BLaER1 (cell line): ENCODE results near the gene DAPP1.
"Not testable (repeated sequence)": the region's sequence is repeated elsewhere in the genome, so short reads cannot be mapped to it uniquely, and the experiment has no call there.

ENCODE experiments used
- H3K27ac ChIP-seq: shearing (Covaris generic); formaldehyde crosslinking; 2 replicates; pipeline ENCODE4 v1.8.1; 2022
- H3K27me3 ChIP-seq: shearing (Covaris generic); formaldehyde crosslinking; 2 replicates; pipeline ENCODE4 v1.8.1; 2022
- H3K36me3 ChIP-seq: shearing (Covaris generic); formaldehyde crosslinking; 2 replicates; pipeline ENCODE4 v1.8.1; 2022
- H3K4me1 ChIP-seq: shearing (Covaris generic); formaldehyde crosslinking; 2 replicates; pipeline ENCODE4 v1.8.1; 2022
- H3K4me2 ChIP-seq: shearing (Covaris generic); formaldehyde crosslinking; 2 replicates; pipeline ENCODE4 v1.8.1; 2022
- H3K4me3 ChIP-seq: shearing (Covaris generic); formaldehyde crosslinking; 2 replicates; pipeline ENCODE4 v1.8.1; 2022
- H3K9ac ChIP-seq: shearing (Covaris generic); formaldehyde crosslinking; 2 replicates; pipeline ENCODE4 v1.8.1; 2022
- H3K9me3 ChIP-seq: shearing (Covaris generic); formaldehyde crosslinking; 2 replicates; pipeline ENCODE4 v1.8.1; 2022
- H4K20me1 ChIP-seq: shearing (Covaris generic); formaldehyde crosslinking; 2 replicates; pipeline ENCODE4 v1.8.1; 2022
- Cebpa-rat ChIP-seq: shearing (Covaris generic); IDR thresholded peaks from 2 replicates; pipeline ENCODE4 v1.8.1; 2022

Gene DAPP1, protein sequence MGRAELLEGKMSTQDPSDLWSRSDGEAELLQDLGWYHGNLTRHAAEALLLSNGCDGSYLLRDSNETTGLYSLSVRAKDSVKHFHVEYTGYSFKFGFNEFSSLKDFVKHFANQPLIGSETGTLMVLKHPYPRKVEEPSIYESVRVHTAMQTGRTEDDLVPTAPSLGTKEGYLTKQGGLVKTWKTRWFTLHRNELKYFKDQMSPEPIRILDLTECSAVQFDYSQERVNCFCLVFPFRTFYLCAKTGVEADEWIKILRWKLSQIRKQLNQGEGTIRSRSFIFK

DNA sequence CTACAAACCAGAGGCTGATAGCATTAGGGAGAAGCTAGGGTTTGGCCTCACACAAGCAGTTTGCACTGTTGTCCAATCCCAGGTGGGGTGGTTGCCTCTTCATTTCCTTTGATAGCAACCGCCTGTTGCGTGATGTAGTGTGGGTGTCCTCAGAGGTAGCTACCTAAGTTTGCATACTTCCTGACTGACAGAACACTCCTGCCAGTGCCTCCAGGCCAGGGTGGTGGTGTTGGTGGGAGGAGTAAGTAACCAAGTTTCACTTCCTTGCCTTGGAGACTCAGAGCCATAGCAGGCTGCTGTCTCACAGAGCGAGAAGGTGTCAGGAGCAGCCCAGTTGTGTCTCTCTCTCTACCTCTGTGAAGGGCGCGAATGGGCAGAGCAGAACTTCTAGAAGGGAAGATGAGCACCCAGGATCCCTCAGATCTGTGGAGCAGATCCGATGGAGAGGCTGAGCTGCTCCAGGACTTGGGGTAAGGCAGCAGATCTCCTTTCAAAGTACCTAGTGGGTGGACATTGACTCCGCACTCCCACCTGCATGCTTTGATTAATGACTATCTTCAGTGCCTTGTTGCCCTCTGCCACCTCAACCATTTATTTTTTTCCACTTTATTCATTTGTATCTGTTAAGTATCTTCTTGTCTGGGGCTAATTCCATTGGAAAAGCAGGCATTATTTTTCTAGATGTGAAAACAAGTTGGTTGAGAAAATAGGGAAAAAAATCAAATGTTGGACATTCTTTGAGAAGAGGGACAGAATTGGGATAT is at the start of gene DAPP1:
DAPP1 (plus strand) TSS at position 283 of the 764 bp plus-strand sequence; CDS start at position 370, 87 bp downstream.
- Histone ChIP-seq H3K4me1 (peaks cover 25% of the 10 kb centered on the region), H4K20me1 (no peaks in the 10 kb centered on the region), H3K4me2 (peak within 1 kb of the TSS; percentile 50), H3K36me3 (no peaks in the 10 kb centered on the region), H3K27ac (0 out of 2 replicates have a peak within 1 kb of the TSS, but pooled peaks have one; percentile 9), H3K9me3 (no peaks in the 10 kb centered on the region), H3K4me3 (no peak within 1 kb of the TSS), H3K9ac (no peak within 1 kb of the TSS), H3K27me3 (no peaks in the 10 kb centered on the region)
- no peak for TF ChIP-seq Cebpa-rat

DNA sequence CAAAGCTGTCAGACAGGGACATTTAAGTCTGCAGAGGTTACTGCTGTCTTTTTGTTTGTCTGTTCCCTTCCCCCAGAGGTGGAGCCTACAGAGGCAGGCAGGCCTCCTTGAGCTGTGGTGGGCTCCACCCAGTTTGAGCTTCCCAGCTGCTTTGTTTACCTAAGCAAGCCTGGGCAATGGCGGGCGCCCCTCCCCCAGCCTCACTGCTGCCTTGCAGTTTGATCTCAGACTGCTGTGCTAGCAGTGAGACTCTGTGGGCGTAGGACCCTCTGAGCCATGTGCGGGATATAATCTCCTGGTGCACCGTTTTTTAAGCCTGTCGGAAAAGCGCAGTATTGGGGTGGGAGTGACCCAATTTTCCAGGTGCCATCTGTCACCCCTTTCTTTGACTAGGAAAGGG is 45.8 kb upstream of the DAPP1 start:
- H3K4me3 ChIP-seq, H3K4me2 ChIP-seq, H4K20me1 ChIP-seq, H3K27ac ChIP-seq, H3K9ac ChIP-seq, H3K27me3 ChIP-seq, H3K9me3 ChIP-seq, H3K36me3 ChIP-seq, H3K4me1 ChIP-seq: not testable (repeated sequence)

DNA sequence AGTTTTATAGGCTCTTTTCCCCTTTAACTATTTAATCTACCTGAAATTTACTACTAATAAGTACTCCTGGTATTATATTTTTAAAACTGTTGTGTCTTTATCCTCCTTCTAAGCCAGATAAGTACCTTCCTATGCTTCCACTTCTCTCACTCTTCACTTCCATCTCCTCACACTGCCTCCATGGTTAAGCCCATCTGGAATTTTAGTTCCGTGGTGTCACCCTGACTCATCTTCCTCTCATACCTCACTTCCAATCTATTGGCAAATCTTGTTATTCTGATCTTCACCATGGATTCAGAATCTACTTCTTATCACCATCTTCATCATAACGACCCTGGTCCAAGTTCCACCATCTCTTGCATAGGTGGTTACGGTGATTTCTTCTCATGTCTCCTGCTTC is 32.7 kb upstream of the DAPP1 start:
- no peaks in the 10 kb centered on the region for H3K9me3 ChIP-seq
- no peak overlapping the region for H3K4me2 ChIP-seq
- H3K4me1 ChIP-seq: no peaks in the 10 kb centered on the region
- TF ChIP-seq Cebpa-rat: no peak
- no peak overlapping the region for H3K4me3 ChIP-seq
- H3K27me3 ChIP-seq: no peaks in the 10 kb centered on the region
- no peak overlapping the region for H3K27ac ChIP-seq
- no peak overlapping the region for H3K9ac ChIP-seq
- no peaks in the 10 kb centered on the region for H3K36me3 ChIP-seq
- no peaks in the 10 kb centered on the region for H4K20me1 ChIP-seq

DNA sequence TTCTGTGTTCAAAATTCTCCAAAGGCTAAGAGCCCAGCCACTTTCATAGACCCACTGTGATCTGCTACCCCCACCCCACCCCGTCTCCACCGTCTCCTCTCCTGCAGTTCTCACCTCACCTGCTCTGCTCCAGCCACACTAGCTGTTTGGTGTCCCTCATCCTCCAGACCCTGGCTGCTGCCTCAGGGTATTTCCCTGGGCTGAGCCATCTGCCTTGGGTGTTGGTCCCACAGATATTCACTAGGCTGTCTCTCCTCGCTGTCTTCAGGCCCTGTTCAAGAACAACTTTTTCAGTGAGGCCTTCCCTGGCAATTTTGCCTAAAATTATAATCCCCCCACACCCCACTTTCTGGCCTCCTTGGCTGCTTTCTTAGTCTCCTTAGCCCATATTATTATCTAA is 31.8 kb upstream of the DAPP1 start:
- H3K9me3 ChIP-seq: no peaks in the 10 kb centered on the region
- no peaks in the 10 kb centered on the region for H3K4me1 ChIP-seq
- no peak overlapping the region for H3K4me2 ChIP-seq
- H3K27me3 ChIP-seq: no peaks in the 10 kb centered on the region
- H3K9ac ChIP-seq: no peak overlapping the region
- no peaks in the 10 kb centered on the region for H4K20me1 ChIP-seq
- no peak for TF ChIP-seq Cebpa-rat
- H3K36me3 ChIP-seq: no peaks in the 10 kb centered on the region
- H3K27ac ChIP-seq: no peak overlapping the region
- no peak overlapping the region for H3K4me3 ChIP-seq

DNA sequence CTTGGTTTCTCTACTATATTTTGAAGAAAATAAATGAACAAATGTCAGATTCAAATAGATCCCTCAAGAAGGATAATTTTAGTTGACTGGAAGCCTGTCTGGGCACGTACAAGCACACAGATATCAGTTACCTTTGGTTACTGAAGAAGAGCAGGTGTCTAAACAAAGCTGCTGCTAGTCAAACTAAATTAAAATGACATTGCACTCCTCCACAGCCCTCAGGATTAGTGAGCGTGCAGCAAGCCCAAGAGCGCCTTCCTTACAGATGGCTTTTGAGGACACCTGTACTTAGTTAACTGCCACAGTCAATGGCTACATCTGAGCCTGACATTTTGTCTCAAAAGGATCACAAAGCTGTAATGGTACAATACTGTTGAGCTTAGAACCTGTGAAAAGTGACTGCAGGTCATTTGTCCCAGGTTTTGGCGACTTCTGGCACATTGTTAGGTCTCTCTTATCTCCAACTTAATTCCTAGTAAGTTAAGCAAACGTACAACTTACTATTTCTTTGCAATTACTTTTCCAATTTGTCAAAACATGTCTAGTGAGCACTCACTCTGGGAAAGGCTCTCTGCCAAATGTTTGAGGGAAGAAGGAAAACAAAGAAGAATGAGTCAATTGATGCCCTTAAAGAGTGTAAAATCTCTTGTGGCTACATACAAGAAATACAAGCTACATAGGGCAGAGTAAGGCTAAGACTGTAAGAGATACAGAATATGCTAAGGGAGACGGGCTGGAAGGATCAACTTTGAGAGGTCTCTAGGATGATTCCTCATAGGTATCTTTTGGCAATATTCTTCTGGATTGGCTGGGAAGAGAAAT is 25.6 kb upstream of the DAPP1 start:
- no peak for TF ChIP-seq Cebpa-rat

DNA sequence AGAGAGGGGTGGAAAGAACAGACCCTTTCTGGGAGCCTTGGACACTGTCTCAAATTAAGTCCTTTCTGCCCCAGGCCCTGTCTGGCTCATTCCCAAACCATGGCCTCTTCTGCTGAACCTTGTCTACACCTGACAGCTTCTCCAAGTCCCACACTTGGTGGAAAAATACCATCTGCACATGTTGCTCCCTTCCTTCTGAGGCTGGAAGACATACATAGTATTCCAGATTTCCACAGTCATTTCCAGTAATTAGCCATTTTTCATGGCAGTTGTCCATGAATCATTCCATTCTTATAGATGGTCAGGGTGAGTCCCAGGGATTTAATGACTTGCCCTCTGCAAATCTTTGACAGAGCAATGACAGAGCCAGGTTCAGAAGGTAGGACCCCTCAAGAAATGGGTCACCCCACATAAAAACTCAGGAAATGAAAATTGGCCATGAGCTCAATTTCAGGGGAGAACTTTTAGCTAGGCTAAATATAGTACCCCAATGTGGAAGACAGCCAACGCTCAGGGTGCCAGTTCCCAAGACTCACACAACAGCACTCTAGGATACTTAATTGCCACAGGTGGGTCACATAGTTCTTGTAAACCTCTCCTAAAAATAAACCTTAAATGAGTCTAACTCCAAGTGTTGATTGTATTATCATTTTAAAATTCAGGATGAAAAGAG is 16.2 kb upstream of the DAPP1 start:
- Histone ChIP-seq H4K20me1 (no peaks in the 10 kb centered on the region), H3K4me2 (no peak overlapping the region), H3K27ac (no peak overlapping the region), H3K36me3 (no peaks in the 10 kb centered on the region), H3K4me1 (peaks cover 12% of the 10 kb centered on the region), H3K27me3 (no peaks in the 10 kb centered on the region), H3K9ac (no peak overlapping the region), H3K9me3 (peaks cover 7% of the 10 kb centered on the region; the same call in 1 of the 2 replicates), H3K4me3 (no peak overlapping the region)
- TF ChIP-seq Cebpa-rat: no peak

More for the DNA sequence above, 25.6 kb upstream of the DAPP1 start:
- no peak overlapping the region for H3K4me2 ChIP-seq
- no peak overlapping the region for H3K4me3 ChIP-seq
- H3K4me1 ChIP-seq: no peaks in the 10 kb centered on the region
- no peaks in the 10 kb centered on the region for H3K27me3 ChIP-seq
- H3K9me3 ChIP-seq: no peaks in the 10 kb centered on the region
- no peaks in the 10 kb centered on the region for H4K20me1 ChIP-seq
- no peak overlapping the region for H3K27ac ChIP-seq
- H3K36me3 ChIP-seq: no peaks in the 10 kb centered on the region
- H3K9ac ChIP-seq: no peak overlapping the region

DNA sequence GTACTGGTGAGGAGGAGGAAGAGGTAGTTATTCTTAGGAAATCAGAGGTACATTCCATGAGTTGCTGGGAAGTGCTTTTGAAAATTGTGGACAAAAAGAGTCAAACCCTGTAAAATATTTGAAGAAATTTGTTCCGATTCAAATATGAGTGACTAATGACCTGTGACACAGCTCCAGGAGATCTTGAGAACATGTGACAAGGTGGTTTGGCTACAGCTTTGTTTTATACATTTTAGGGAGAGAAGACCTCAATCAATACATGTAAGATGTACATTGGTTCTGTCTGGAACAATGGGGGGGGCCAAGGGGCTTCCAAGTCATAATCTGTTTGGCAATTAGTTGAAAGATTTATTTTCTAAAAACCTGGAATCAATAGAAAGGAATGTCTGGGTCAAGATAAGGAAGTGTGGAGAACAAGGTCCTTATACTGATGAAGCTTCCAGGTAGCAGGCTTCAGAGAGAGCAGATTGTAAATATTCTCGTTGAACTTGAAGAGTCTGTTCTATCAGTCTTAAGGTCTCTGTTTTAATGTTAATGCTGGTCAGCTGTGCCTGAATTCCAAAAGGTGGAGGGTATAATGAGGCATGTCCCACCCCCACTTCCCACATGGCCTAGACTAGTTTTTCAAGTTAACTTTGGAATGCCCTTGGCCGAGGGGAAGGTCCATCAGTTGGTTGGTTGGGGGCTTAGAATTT is 15.5 kb upstream of the DAPP1 start:
- Histone ChIP-seq H3K4me3 (no peak overlapping the region), H3K27me3 (no peaks in the 10 kb centered on the region), H4K20me1 (no peaks in the 10 kb centered on the region), H3K36me3 (no peaks in the 10 kb centered on the region), H3K9me3 (peaks cover 7% of the 10 kb centered on the region; the same call in 1 of the 2 replicates), H3K4me2 (no peak overlapping the region), H3K9ac (no peak overlapping the region), H3K4me1 (peaks cover 12% of the 10 kb centered on the region), H3K27ac (no peak overlapping the region)
- no peak for TF ChIP-seq Cebpa-rat

DNA sequence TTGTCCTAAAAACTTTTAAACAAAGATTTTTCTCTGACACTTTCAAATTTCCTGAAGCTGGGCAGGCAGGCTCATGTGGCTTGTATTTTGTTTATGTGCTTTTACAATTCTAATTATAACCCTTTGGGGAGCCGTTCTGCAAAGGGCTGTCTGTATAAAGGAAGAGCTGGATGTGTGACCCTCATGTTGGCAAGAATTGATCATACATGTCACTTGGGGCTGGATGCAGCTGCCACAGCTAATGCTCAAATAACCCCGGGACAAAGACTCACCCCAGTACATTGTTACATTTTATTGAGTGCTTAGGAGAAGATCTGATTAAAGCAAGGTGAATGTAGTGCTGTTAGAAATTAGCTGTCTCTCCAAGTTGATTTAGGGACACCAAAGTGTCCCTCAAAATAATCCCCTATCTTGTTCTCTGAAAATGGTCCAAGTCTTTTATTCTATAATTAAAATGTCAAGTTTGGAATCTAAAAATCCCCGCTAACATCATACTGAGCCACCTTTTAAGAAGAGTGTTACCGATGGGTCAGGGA is 13.0 kb upstream of the DAPP1 start:
- peaks cover under 1% of the 10 kb centered on the region; the same call in 1 of the 2 replicates for H3K9me3 ChIP-seq
- TF ChIP-seq Cebpa-rat: no peak
- H4K20me1 ChIP-seq: no peaks in the 10 kb centered on the region
- no peaks in the 10 kb centered on the region for H3K27me3 ChIP-seq
- no peaks in the 10 kb centered on the region for H3K36me3 ChIP-seq
- H3K4me3 ChIP-seq: no peak overlapping the region
- no peak overlapping the region for H3K27ac ChIP-seq
- H3K9ac ChIP-seq: no peak overlapping the region
- peaks cover 12% of the 10 kb centered on the region for H3K4me1 ChIP-seq
- H3K4me2 ChIP-seq: no peak overlapping the region

DNA sequence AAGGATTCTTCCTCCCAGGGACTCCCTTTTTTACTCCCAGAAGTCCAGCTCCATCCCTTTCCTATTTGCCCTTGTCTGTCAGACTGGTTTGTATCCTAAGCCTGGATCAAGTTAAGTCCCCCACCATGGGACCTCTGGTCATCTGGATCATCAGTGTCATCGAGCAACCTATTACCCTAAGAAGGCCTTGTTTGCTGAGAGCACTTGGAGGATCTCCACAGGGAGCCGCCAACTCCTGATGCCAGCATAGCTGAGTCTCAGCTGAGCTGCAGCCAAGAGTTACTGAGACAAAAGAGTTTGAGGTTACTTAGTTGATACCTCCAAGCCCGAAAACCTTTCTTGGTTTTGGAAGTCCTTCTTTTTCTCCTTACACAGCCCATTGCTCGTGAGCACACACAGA is 10.1 kb upstream of the DAPP1 start:
- Histone ChIP-seq H3K4me3 (no peak overlapping the region), H3K27ac (no peak overlapping the region), H4K20me1 (no peaks in the 10 kb centered on the region), H3K4me2 (no peak overlapping the region), H3K4me1 (peaks cover 11% of the 10 kb centered on the region), H3K27me3 (no peaks in the 10 kb centered on the region), H3K9me3 (no peaks in the 10 kb centered on the region), H3K9ac (no peak overlapping the region), H3K36me3 (no peaks in the 10 kb centered on the region)
- no peak for TF ChIP-seq Cebpa-rat
